GM19023 (cell line): Measurements from ENCODE around the gene SHH.
"Not testable (repeated sequence)": the region's sequence is repeated elsewhere in the genome, so short reads cannot be mapped to it uniquely, and the experiment has no call there.

ENCODE experiments used
- ATAC-seq: cut with Tn5 transposase; IDR thresholded peaks from one replicate; pipeline ENCODE4 v1.9.1; 2021; ENCODE audit warnings: mild to moderate bottlenecking, moderate library complexity; ENCODE audit not compliant: unreplicated experiment

Gene SHH

GRCh38 chr7:155820788-155821187 is 8.5 kb upstream of the SHH start:
- no peak for ATAC-seq

DNA sequence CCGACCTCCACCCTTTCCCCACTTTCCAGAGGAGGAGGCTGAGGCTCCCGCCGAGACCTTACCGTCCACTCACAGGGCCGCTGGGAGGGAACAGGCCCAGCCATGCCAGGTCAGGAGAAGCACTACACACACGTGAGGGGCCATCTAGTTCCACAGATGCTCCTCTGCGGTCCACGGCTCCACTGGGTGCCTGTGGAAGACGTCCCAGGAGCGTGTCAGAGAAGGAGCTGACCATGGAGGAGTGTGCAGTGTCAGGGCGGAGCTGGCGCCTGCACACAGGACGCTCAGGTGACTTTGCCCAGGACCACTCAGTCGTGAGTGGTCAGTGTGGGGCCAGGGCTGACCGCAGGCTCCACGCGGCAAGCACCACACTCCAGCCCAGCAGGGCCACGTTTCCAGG is 8.0 kb upstream of the SHH start:
- no peak for ATAC-seq

GRCh38 chr7:155819186-155819585 is 6.9 kb upstream of the SHH start:
- no peak for ATAC-seq

- ATAC-seq = no peak
These were observed 6.5 kb upstream of the SHH start for GRCh38 chr7:155818820-155819168.

- ATAC-seq = no peak
These were observed 6.0 kb upstream of the SHH start for GRCh38 chr7:155818154-155818819.

- ATAC-seq = not testable (repeated sequence)
These were observed 5.3 kb upstream of the SHH start for GRCh38 chr7:155817515-155817914.

GRCh38 chr7:155816996-155817395 is 4.7 kb upstream of the SHH start:
- ATAC-seq = no peak

DNA sequence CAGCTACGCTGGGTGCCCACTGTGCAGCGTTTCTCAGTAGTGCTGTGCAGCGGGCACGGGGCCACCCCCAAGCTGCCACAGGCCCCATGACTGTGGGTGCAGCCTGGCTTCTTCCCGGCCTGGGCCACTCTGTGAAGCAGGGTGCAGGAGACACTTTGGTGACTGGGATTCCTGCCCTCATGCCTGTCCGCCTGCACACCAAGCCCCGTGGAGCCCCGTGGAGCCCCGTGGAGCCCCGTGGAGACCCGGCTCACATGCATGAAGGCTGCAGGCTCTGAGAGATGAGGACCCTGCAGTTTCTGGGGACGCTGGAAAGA is 3.9 kb upstream of the SHH start:
- ATAC-seq = no peak

GRCh38 chr7:155815332-155816191 is 3.3 kb upstream of the SHH start:
- ATAC-seq = peak; percentile 87

DNA sequence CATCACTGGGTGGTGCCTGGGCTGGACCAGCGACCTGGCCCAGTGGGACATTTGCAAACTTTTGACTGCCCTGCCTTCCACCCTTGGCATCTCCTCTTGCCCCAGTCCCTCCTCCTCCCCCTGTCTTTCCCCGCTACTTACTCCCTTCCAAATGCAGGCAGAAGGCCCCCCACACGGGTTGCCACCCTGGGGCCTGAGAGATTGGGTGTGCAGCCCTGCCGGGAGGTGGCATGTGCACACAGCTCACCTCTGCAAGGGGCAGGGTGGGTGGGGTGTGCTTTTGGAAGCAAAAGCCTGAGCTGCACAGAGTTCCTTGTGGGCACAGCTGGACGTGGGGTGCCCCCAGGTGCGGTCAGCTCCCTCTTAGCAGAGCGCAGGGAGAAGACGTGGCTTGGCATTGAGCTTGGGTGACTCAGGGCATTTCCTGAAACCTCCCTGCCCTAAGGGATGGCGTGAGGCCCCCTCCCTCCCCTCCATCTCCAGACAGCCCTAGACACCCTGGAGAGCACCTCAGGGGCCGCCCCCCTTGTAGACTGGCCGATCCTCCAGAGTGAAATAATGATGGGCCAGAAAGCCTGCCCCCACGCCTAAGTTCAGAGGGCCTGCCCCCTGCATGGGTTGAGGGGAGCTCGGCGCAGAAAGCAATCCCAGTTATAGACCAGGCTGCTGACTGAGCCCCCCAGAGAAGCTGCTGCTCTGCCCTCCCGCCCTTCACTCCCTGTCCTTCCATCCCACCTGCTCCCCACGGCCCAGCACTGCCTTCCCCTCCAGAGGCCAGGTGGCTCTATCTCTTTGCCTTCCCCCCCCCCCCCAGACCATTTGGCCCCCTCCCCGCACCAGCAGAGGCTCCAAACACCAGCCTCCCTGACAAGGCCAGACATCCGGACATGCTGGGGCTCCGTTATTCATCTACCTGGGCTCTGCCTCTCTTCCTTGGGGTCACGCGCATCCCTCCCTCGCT is 2.3 kb upstream of the SHH start:
- ATAC-seq = no peak

GRCh38 chr7:155813546-155814315 is 1.5 kb upstream of the SHH start:
- no peak for ATAC-seq

- ATAC-seq = no peak
These were observed 862 bp upstream of the SHH start for GRCh38 chr7:155813125-155813524.

DNA sequence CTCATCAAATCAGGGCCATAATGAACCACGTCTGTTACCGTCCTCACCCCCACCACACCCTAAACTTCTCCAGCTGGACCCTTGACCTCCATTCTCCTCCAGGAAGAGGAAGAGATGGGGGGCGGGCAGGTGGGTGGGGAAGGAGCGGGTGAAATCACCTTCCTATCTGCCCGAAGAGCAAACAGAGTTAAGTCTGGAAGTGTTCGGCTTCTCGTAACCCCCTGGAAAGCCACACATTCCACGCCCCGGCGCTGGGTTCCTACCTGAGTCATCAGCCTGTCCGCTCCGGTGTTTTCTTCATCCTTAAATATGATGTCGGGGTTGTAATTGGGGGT is 736 bp downstream of the SHH start:
- no peak for ATAC-seq

DNA sequence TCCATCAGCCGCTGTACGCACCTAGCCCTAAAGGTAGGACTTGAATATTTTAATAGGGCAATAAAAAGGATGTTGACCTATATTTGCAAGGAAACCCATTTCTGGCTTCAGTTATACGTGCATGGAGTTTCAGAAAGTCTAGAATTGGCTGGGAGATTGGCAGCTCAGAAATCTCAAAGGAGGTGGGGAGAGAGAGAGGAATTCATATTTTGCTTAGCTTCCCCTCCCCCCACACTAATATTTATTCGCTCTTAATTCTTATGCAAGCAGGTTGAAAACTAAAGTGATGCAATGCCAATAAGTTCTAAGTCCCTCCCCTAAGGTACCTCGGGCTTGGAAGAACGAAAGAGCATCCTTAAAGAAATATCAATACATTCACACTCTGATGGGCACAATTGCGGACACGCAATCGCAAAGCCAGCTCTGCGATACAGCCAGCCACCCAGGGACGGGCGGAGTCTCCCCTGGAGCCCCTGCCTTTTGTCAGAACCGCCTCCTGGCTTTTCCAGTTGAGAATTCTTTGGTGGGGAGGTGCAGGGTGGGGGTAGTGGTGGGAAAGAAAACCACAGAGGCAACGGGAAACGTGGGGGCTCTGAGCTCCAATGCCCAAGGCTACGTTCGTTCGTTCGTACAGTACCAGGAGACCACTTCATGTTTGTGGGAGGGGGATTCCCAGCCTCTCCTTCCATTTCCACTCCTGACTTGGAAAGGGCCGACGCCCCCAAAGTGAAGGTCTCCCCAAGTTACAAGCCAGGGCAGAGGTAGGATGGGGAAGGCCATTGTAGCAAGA is 1.3 kb downstream of the SHH start:
- no peak for ATAC-seq

DNA sequence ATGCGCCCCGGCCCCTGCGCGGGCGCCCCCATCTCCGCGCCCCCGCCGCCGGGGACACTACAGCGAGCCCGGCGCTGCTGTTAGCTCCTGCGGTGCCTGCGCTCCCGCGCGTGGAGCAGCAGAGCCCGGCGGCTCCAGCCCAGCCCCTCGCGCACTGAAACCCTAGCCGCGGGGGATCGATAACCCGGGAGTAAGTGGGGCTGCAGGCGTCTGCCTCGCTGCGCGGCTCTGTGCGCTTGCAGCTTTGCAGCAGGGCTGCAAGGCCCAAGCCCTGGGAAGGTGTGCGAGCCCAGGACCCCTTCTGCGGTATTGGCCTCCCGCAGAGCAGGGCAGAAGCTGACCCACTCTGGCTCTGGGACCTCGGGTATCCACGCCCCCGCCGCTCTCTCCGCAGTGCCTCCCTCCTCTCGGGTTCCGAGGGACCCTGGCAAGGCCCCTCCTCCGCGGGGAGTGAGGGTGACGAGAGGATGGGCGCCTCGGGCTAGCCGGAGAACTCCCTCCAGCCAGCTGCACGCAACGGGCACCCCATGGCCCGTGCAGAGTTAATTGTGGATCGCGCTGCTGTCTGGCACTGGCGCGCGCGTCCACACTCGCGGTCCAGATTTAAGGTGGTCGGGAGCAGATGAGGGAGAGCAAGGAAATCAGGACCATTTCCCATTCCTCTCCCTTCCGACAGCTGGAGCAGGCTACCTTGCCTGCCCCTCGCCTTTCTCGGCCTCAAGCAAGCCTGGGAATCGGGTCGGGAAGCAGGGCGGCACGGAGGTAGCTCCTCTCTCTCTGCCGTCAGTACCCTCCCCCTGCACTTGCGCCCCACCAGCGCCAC is 2.1 kb downstream of the SHH start:
- ATAC-seq = no peak

DNA sequence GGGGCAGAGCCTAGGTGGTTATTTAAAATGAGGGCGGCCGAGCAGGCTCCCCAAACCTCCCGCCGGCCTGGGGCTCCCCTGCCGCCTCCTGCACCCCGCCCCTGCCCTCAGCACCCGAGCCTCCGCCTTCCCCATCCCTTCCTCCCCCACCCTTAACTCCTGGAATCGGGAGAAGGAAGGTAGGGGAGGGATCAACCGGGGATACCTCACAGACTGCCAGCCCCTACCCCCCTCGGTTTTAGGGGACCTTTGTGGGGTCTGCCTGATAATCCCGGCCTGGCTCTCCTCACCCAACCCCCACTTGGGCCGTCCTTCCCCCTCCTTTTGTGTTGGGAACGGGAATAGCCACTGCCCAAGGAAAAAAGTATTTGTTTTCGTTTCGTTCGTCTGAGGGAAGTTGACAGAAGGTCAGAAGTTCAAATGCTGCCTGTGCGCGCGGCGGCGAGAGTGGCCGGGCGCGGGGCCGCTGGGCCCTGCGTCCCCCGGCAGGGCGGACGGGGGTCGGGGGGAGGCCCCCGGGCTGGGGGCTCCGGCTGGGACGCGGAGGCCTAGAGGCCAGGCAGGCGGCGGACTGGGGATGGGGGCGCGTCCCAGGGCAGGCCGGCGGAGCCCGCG is 2.8 kb downstream of the SHH start:
- no peak for ATAC-seq

DNA sequence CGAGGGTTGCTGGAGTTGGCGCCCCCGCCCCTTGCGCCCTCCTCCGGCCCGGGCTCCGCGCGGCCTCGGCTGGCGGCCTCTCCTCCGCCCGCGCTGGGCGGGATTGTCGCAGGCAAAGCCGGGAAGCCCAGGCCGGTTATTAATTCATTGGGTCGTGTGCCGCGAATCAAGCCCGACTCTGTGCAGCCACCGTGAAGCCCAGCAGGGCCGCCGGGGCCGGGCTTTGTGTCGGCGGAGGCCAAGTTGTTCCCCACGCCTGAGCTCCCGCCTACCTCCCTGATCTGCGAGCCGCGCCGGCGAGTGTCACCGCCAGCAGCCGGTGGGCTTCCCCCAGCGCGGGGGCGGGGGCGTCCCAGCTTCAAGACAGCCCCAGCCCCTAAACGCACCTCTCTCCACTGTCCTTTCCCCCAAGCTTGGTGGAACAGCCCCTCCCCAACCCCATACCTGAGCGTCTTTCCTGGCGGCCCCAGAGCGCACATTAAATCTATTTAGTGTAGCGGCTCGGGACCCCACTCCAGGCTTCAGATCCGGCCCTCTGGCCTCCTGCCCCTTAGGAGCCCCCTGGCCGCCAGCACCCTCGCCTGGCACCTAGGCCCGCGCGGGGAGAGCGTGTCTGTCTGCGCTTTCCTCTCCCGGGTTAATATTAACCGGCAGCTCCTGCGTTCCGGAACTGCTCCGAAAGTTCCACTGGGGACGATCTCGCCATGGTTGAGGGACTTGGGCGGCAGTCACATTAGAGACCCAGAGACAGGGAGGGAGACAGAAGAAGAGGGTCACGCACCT is 3.5 kb downstream of the SHH start:
- no peak for ATAC-seq
